WTC11 (cell line): Measurements from ENCODE around the gene CREB3L4. TPM values are rescaled to one million over a fixed set of nuclear protein-coding genes. Genes with fewer than 3 reads are reported as not detected.

Source experiments
- ATAC-seq: fragments of 200-7000 bp; cut with Tn5 transposase; 2 replicates; pipeline ENCODE4 v1.10.0; 2021; ENCODE audit warnings: mild to moderate bottlenecking, moderate library complexity
- CTCF ChIA-PET: fragments of 300-600 bp; sonication (Branson Sonifier 250); formaldehyde crosslinking; loops from one replicate; lab custom pipeline; 2021; ENCODE audit warnings: antibody characterized with exemption; lab: Charles Lee
- POLR2A ChIA-PET: fragments of 350-600 bp; sonication (Branson Sonifier 250); formaldehyde crosslinking; loops from one replicate; lab custom pipeline; 2021; ENCODE audit warnings: antibody characterized with exemption; lab: Charles Lee
- DNase-seq: peaks from one replicate; pipeline ENCODE4 v3.0.0; 2021; ENCODE audit warnings: low spot score
- H3K27ac Mint-ChIP-seq: 2 replicates; pipeline ENCODE4 v1.8.0; 2021; ENCODE audit warnings: mixed read lengths
- H3K27me3 Mint-ChIP-seq: 2 replicates; pipeline ENCODE4 v1.8.0; 2021; ENCODE audit warnings: low read depth, mild to moderate bottlenecking, moderate library complexity, mixed read lengths
- H3K36me3 Mint-ChIP-seq: 2 replicates; pipeline ENCODE4 v1.8.0; 2021; ENCODE audit warnings: mixed read lengths
- H3K4me1 Mint-ChIP-seq: 2 replicates; pipeline ENCODE4 v1.8.0; 2022; ENCODE audit warnings: mixed read lengths
- H3K4me3 Mint-ChIP-seq: 2 replicates; pipeline ENCODE4 v1.8.0; 2021; ENCODE audit warnings: mild to moderate bottlenecking, moderate library complexity, mixed read lengths
- H3K9me3 Mint-ChIP-seq: 2 replicates; pipeline ENCODE4 v1.8.0; 2021; ENCODE audit warnings: mixed read lengths
- ARID4B ChIP-seq: sonication (generic); formaldehyde crosslinking; IDR thresholded peaks from 2 replicates; pipeline ENCODE4 v1.8.0; 2023; ENCODE audit warnings: missing genetic modification reagents, mild to moderate bottlenecking, borderline replicate concordance
- FOXJ3 ChIP-seq: sonication (generic); formaldehyde crosslinking; IDR thresholded peaks from 2 replicates; pipeline ENCODE4 v1.9.0; 2021; ENCODE audit warnings: missing genetic modification reagents, mild to moderate bottlenecking, borderline replicate concordance
- FOXP1 ChIP-seq: sonication (generic); formaldehyde crosslinking; IDR thresholded peaks from 2 replicates; pipeline ENCODE4 v1.8.0; 2022; ENCODE audit warnings: missing genetic modification reagents, mild to moderate bottlenecking, moderate library complexity, borderline replicate concordance
- FOXP4 ChIP-seq: sonication (generic); formaldehyde crosslinking; IDR thresholded peaks from 2 replicates; pipeline ENCODE4 v1.8.0; 2022; ENCODE audit warnings: mild to moderate bottlenecking, missing genetic modification reagents
- JUN ChIP-seq: sonication (generic); formaldehyde crosslinking; IDR thresholded peaks from 2 replicates; pipeline ENCODE4 v1.8.0; 2023; ENCODE audit warnings: mild to moderate bottlenecking, missing genetic modification reagents
- RELA ChIP-seq: sonication (generic); formaldehyde crosslinking; IDR thresholded peaks from 2 replicates; pipeline ENCODE4 v1.8.1; 2022; ENCODE audit warnings: missing genetic modification reagents, mild to moderate bottlenecking, borderline replicate concordance
- SMAD4 ChIP-seq: sonication (generic); formaldehyde crosslinking; IDR thresholded peaks from 2 replicates; pipeline ENCODE4 v1.8.0; 2022; ENCODE audit warnings: mild to moderate bottlenecking, missing genetic modification reagents
- TEAD1 ChIP-seq: sonication (generic); formaldehyde crosslinking; IDR thresholded peaks from 2 replicates; pipeline ENCODE4 v1.8.0; 2022; ENCODE audit warnings: mild to moderate bottlenecking, missing genetic modification reagents
- USF2 ChIP-seq: sonication (generic); formaldehyde crosslinking; IDR thresholded peaks from 2 replicates; pipeline ENCODE4 v1.8.1; 2023; ENCODE audit warnings: mild to moderate bottlenecking, missing genetic modification reagents, moderate library complexity
- total RNA-seq: library from RNA; stranded (reverse); gene quantifications from 3 replicates; pipeline ENCODE4 v1.2.3, GENCODE V29; 2021
- TF ChIP-seq, protein P1 (sequence below): fragments of 250-450 bp; sonication (Bioruptor Pico); IDR thresholded peaks from 2 replicates; pipeline ENCODE4 v2.1.2; 2022; ENCODE audit warnings: mild to moderate bottlenecking, moderate library complexity
- TF ChIP-seq, protein P2 (sequence below): sonication (generic); formaldehyde crosslinking; IDR thresholded peaks from 2 replicates; pipeline ENCODE4 v1.8.0; 2022; ENCODE audit warnings: mild to moderate bottlenecking, missing genetic modification reagents
- TF ChIP-seq, protein P3 (sequence below): sonication (generic); formaldehyde crosslinking; IDR thresholded peaks from 2 replicates; pipeline ENCODE4 v1.8.1; 2022; ENCODE audit warnings: low read depth, missing genetic modification reagents, borderline replicate concordance
- TF ChIP-seq, protein P4 (sequence below): sonication (generic); formaldehyde crosslinking; IDR thresholded peaks from 2 replicates; pipeline ENCODE4 v1.8.0; 2023; ENCODE audit warnings: missing genetic modification reagents
- TF ChIP-seq, protein P5 (sequence below): sonication (generic); formaldehyde crosslinking; IDR thresholded peaks from 2 replicates; pipeline ENCODE4 v1.8.1; 2023; ENCODE audit warnings: mild to moderate bottlenecking, moderate library complexity, missing genetic modification reagents

CREB3L4 gene
- total RNA-seq, 1 experiment from 2014 or later, result 33.1 TPM

DNA sequence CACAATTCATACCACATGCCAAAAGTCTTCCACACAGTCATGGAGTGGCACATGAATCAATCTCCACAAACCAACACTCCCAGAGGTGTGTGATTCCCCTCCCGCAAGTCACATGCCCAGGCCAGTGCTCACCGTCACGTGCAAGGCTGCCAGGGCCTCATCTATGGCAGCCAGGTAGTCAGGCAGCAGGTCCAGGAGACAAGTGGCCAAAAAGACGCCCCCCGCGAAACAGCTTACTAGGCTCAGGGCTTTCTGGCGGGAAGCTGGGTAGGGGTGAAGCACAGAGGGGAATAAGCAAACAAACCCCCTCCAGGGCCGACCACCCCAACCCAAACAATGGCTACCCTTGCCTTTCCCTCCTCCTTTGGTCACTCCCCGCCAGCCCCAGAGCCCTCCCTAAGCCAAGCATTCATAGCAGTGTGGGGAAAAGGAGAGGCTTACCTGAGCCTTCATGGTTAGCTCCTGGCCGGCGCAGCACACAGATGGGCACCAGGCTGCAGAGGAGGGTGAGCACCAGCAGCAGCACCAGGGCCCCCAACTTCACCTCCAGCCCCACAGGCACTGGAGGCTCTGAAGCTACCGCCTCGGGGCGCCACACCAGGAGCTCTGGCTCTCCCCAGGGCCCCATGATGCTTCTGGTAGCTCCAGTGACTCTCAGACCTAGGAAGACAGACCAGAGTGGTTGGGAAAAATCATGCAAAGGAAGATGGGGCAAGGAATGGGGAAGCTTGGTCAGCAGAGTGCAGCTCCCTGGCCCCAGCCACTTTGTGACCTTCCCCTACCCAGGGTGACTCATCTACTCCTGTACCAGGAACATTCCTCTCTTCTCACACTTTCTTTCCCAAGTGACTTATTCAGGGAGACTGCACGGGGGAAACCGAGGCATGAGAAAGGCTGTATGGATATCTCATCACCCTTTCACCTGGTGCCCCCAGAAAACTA lies 5.3 kb upstream of the CREB3L4 start:
- Mint-ChIP-seq H3K4me3 (peak overlapping the region; percentile 92), H3K27me3 (no peaks in the 10 kb centered on the region), H3K27ac (peak overlapping the region; percentile 100), H3K4me1 (peaks cover 56% of the 10 kb centered on the region), H3K36me3 (peaks cover 34% of the 10 kb centered on the region), H3K9me3 (peaks cover 5% of the 10 kb centered on the region)
- ATAC-seq (no peak), DNase-seq (no peak)
- CTCF ChIA-PET, result interaction anchor here (0.6 to 3.0 kb wide), 6 partner anchors 15 to 135 kb away, joined by 3 to 27 read pairs (median 4); partner anchors contain the start of genes DENND4B, JTB and RAB13
- POLR2A ChIA-PET, result interaction anchor here (0.6 to 2.9 kb wide), 5 partner anchors 16 to 258 kb away, joined by 3 to 24 read pairs (median 8); partner anchors contain the start of genes DENND4B, GATAD2B, RPS27 and SLC27A3
- TF ChIP-seq, protein P1, sequence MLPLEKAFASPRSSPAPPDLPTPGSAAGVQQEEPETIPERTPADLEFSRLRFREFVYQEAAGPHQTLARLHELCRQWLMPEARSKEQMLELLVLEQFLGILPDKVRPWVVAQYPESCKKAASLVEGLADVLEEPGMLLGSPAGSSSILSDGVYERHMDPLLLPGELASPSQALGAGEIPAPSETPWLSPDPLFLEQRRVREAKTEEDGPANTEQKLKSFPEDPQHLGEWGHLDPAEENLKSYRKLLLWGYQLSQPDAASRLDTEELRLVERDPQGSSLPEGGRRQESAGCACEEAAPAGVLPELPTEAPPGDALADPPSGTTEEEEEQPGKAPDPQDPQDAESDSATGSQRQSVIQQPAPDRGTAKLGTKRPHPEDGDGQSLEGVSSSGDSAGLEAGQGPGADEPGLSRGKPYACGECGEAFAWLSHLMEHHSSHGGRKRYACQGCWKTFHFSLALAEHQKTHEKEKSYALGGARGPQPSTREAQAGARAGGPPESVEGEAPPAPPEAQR (CRISPR knock-in tag), result no peak
- peak; percentile 89 for TF ChIP-seq USF2 (CRISPR knock-in tag)
- TF ChIP-seq, protein P2, sequence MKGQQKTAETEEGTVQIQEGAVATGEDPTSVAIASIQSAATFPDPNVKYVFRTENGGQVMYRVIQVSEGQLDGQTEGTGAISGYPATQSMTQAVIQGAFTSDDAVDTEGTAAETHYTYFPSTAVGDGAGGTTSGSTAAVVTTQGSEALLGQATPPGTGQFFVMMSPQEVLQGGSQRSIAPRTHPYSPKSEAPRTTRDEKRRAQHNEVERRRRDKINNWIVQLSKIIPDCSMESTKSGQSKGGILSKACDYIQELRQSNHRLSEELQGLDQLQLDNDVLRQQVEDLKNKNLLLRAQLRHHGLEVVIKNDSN (CRISPR knock-in tag), result peak; percentile 90
- TF ChIP-seq FOXP4 (CRISPR knock-in tag), result 0 out of 2 replicates have a peak, but pooled peaks have one; percentile 32
- no peak for TF ChIP-seq JUN (CRISPR knock-in tag)
- 0 out of 2 replicates have a peak, but pooled peaks have one; percentile 33 for TF ChIP-seq FOXP1 (CRISPR knock-in tag)
- peak; percentile 38; the same call in 1 of the 2 replicates for TF ChIP-seq TEAD1 (CRISPR knock-in tag)
- TF ChIP-seq, protein P3, sequence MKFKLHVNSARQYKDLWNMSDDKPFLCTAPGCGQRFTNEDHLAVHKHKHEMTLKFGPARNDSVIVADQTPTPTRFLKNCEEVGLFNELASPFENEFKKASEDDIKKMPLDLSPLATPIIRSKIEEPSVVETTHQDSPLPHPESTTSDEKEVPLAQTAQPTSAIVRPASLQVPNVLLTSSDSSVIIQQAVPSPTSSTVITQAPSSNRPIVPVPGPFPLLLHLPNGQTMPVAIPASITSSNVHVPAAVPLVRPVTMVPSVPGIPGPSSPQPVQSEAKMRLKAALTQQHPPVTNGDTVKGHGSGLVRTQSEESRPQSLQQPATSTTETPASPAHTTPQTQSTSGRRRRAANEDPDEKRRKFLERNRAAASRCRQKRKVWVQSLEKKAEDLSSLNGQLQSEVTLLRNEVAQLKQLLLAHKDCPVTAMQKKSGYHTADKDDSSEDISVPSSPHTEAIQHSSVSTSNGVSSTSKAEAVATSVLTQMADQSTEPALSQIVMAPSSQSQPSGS (CRISPR knock-in tag), result no peak
- no peak for TF ChIP-seq RELA (CRISPR knock-in tag)
- no peak for TF ChIP-seq FOXJ3
- TF ChIP-seq SMAD4 (CRISPR knock-in tag), result no peak
- TF ChIP-seq, protein P4, sequence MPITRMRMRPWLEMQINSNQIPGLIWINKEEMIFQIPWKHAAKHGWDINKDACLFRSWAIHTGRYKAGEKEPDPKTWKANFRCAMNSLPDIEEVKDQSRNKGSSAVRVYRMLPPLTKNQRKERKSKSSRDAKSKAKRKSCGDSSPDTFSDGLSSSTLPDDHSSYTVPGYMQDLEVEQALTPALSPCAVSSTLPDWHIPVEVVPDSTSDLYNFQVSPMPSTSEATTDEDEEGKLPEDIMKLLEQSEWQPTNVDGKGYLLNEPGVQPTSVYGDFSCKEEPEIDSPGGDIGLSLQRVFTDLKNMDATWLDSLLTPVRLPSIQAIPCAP (CRISPR knock-in tag), result no peak

GRCh38 chr1:153963030-153963849 lies 4.5 kb upstream of the CREB3L4 start, which contains the start of gene SLC39A1:
TSS of gene SLC39A1 (minus strand) at chr1:153963537. CDS start at chr1:153962715, 822 bp downstream.
- ChIA-PET POLR2A (interaction anchor here (0.5 to 2.9 kb wide), 15 partner anchors 9 to 188 kb away, joined by 3 to 24 read pairs (median 5); partner anchors contain the start of genes DENND4B, GATAD2B, JTB and RAB13), CTCF (interaction anchor here (0.7 to 3.0 kb wide), 8 partner anchors 14 to 188 kb away, joined by 3 to 27 read pairs (median 4); partner anchors contain the start of genes DENND4B, JTB, RAB13 and SLC27A3)
- Mint-ChIP-seq H3K36me3 (peaks cover 34% of the 10 kb centered on the region), H3K9me3 (peaks cover 5% of the 10 kb centered on the region), H3K4me3 (peak within 1 kb of the TSS; percentile 92), H3K4me1 (peaks cover 58% of the 10 kb centered on the region), H3K27me3 (no peaks in the 10 kb centered on the region), H3K27ac (peak within 1 kb of the TSS; percentile 100)
- ATAC-seq, result peak; percentile 61
- peak; percentile 100 for DNase-seq
- TF ChIP-seq ARID4B (CRISPR knock-in tag), result 0 out of 2 replicates have a peak, but pooled peaks have one; percentile 33
- TF ChIP-seq, protein P5, sequence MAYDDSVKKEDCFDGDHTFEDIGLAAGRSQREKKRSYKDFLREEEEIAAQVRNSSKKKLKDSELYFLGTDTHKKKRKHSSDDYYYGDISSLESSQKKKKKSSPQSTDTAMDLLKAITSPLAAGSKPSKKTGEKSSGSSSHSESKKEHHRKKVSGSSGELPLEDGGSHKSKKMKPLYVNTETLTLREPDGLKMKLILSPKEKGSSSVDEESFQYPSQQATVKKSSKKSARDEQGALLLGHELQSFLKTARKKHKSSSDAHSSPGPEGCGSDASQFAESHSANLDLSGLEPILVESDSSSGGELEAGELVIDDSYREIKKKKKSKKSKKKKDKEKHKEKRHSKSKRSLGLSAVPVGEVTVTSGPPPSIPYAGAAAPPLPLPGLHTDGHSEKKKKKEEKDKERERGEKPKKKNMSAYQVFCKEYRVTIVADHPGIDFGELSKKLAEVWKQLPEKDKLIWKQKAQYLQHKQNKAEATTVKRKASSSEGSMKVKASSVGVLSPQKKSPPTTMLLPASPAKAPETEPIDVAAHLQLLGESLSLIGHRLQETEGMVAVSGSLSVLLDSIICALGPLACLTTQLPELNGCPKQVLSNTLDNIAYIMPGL, result 0 out of 2 replicates have a peak, but pooled peaks have one; percentile 46
